HG03196 (cell line): ENCODE data around the gene SMARCD1.

Experiments
- ATAC-seq: cut with Tn5 transposase; IDR thresholded peaks from one replicate; pipeline ENCODE4 v1.9.1; 2021; ENCODE audit not compliant: unreplicated experiment

Gene SMARCD1

GRCh38 chr12:50084775-50085614, at the start of gene SMARCD1:
TSS of gene SMARCD1 (plus strand) at chr12:50085342. CDS start at chr12:50085370, 28 bp downstream.
- ATAC-seq: peak; percentile 77

- no peak for ATAC-seq
Measured at GRCh38 chr12:50038336-50038735, 46.8 kb upstream of the SMARCD1 start.

GRCh38 chr12:50039151-50039835, 45.8 kb upstream of the SMARCD1 start:
- ATAC-seq: no peak

- ATAC-seq: no peak
Measured at GRCh38 chr12:50040657-50041056, 44.5 kb upstream of the SMARCD1 start.

GRCh38 chr12:50041062-50041860, 43.9 kb upstream of the SMARCD1 start:
- ATAC-seq: no peak

GRCh38 chr12:50041962-50042361, 43.2 kb upstream of the SMARCD1 start:
- no peak for ATAC-seq

GRCh38 chr12:50042693-50043092, 42.4 kb upstream of the SMARCD1 start:
- ATAC-seq: no peak

- ATAC-seq: no peak
Measured at GRCh38 chr12:50043308-50043707, 41.8 kb upstream of the SMARCD1 start.

- no peak for ATAC-seq
Measured at GRCh38 chr12:50043854-50044253, 41.3 kb upstream of the SMARCD1 start.

- no peak for ATAC-seq
Measured at GRCh38 chr12:50047693-50048250, 37.4 kb upstream of the SMARCD1 start.

GRCh38 chr12:50049254-50050118, 35.7 kb upstream of the SMARCD1 start:
- ATAC-seq: no peak

GRCh38 chr12:50050119-50050385, 35.1 kb upstream of the SMARCD1 start:
- no peak for ATAC-seq

- no peak for ATAC-seq
Measured at GRCh38 chr12:50050410-50051098, 34.6 kb upstream of the SMARCD1 start.

GRCh38 chr12:50051101-50051806, 33.9 kb upstream of the SMARCD1 start:
- ATAC-seq: no peak

- ATAC-seq: no peak
Measured at GRCh38 chr12:50052544-50052943, 32.6 kb upstream of the SMARCD1 start.

GRCh38 chr12:50052964-50053363, 32.2 kb upstream of the SMARCD1 start:
- ATAC-seq: no peak

- no peak for ATAC-seq
Measured at GRCh38 chr12:50053583-50053982, 31.6 kb upstream of the SMARCD1 start.

GRCh38 chr12:50055831-50056638, 29.1 kb upstream of the SMARCD1 start:
- no peak for ATAC-seq

GRCh38 chr12:50056639-50056976, 28.5 kb upstream of the SMARCD1 start:
- no peak for ATAC-seq
